GM21526 (cell line): ENCODE results near the gene EEF1A2.

ENCODE experiments used
- ATAC-seq: cut with Tn5 transposase; IDR thresholded peaks from one replicate; pipeline ENCODE4 v1.9.1; 2021; ENCODE audit warnings: moderate library complexity; ENCODE audit not compliant: unreplicated experiment, low FRiP score

Gene EEF1A2

DNA sequence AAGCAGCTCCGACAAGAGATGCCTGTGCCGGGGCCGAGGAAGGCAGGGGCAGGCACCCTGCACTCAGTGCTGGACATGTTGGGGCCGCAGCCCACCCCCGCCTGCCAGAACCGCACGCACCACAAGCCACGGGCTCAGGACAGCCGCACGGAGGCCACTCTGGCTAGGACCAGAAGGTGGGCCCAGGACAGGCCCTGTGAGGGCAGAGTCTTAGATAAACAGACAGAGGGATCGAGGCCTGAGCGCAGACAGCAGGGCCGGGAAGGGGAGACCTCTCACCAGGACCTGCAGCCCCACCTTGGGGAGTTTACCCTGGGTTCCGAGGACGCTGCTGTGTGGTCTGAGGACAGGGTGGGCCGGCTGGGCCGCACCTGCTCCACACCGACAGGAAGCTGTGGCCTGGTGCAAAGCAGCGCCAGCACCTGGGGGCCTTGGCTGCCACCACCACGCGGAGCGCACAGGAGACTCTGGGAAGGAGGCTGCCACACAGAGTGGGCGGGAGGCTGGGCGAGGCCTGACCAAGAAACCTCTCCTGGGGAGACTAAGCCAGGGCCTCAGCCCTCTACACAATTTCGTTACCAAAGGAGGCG lies 58.4 kb downstream of the EEF1A2 start:
- ATAC-seq: no peak

DNA sequence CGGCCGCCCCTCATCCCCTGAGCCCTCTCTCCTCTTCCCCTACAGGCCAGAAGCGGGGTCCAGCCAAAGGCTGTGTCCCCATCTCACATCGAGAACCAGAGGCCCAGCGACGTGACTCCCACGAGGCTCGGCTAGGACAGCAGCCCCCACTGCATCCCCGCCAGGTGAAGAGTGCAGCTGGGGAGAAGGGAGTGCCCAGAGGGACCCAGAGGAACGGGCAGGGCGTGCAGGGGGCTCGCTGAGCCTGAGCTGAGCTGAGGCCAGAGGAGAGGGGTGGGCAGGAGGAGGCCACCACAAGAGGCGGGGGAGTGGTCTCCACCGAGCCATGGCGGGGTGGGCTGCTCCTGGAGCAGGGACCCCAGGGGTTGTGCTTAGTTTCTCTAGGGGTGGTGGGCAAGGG lies 59.0 kb downstream of the EEF1A2 start:
- ATAC-seq: no peak

DNA sequence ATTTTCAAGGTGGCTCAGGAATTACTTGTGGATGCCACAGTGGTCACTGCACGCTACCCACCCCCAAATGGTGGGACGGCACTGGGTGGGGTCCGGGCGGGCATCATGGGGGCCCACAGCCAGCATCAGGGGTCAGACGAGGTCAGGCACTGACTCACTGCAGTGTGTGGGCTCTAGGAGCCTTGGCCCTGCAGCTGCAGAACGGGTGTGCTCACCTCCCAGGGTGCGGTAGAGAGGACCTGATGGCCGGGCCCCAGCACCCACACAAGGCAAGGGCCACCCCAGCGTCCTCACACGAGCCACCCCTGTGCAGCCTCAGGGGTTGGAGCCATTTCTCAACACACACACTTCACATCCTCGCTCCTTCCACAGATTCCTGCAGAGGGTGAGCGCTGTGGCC lies 60.8 kb downstream of the EEF1A2 start:
- ATAC-seq: no peak
